Esophagus muscularis mucosa (tissue), 4 donors: ENCODE measurements around the gene ADIRF.
"Not testable (repeated sequence)": the region's sequence is repeated elsewhere in the genome, so short reads cannot be mapped to it uniquely, and the experiment has no call there.

ENCODE experiments used
- EP300 ChIP-seq: sonication (generic); formaldehyde crosslinking; IDR thresholded peaks from one replicate; pipeline ENCODE4 v1.6.1; 2017; ENCODE audit warnings: antibody characterized with exemption
- POLR2A ChIP-seq: fragments of 450-650 bp; IDR thresholded peaks from one replicate; pipeline ENCODE4 v1.6.1; 2017; ENCODE audit warnings: antibody characterized with exemption, moderate library complexity, mild to moderate bottlenecking, low read depth
- POLR2AphosphoS5 ChIP-seq, 2 donors: sonication (generic); formaldehyde crosslinking; IDR thresholded peaks; one replicate each; pipeline ENCODE4 v1.6.1; 2017; ENCODE audit warnings: antibody characterized with exemption in 2 of 2
- TF ChIP-seq, protein P1 (sequence below), 3 experiments: fragments of 200-600 bp in 2 of 3; fragments of 450-650 bp in 1 of 3; sonication (generic) in 2 of 3; IDR thresholded peaks; one replicate each; pipeline ENCODE4 v1.5.1; 2017 to 2019; ENCODE audit warnings: antibody characterized with exemption in 3 of 3, mild to moderate bottlenecking in 2 of 3, moderate library complexity in 1 of 3

DNA sequence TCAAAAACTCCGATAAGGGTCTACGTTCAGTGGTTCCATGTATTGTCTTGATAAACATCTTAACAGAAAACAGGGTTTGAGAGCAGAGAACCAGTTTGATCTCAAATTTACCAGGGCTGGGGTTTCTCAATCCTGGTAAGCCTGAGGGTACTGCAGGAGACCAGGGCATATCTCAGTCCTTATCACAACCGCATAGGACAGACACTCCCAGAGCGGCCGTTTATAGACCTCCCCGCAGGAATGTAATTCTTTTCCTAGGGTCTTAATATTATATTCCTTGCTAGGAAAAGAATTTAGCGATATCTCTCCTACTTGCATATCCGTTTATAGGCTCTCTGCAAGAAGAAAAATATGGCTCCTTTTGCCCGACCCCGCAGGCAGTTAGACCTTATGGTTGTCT is 15.6 kb upstream of the ADIRF start:
- TF ChIP-seq, protein P1, sequence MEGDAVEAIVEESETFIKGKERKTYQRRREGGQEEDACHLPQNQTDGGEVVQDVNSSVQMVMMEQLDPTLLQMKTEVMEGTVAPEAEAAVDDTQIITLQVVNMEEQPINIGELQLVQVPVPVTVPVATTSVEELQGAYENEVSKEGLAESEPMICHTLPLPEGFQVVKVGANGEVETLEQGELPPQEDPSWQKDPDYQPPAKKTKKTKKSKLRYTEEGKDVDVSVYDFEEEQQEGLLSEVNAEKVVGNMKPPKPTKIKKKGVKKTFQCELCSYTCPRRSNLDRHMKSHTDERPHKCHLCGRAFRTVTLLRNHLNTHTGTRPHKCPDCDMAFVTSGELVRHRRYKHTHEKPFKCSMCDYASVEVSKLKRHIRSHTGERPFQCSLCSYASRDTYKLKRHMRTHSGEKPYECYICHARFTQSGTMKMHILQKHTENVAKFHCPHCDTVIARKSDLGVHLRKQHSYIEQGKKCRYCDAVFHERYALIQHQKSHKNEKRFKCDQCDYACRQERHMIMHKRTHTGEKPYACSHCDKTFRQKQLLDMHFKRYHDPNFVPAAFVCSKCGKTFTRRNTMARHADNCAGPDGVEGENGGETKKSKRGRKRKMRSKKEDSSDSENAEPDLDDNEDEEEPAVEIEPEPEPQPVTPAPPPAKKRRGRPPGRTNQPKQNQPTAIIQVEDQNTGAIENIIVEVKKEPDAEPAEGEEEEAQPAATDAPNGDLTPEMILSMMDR (IDR thresholded peaks at IDR 0.05), result not testable (repeated sequence)
- not testable (repeated sequence) for TF ChIP-seq POLR2A; EP300; POLR2AphosphoS5 (IDR thresholded peaks at IDR 0.05)
